ENCODE results near the gene CD28.
A peak's percentile ranks its signal among the peaks of the same experiment; 100 is the strongest.

GRCh38 chr2:203741566-203741965, 35.1 kb downstream of the CD28 start:
- no peak for TF ChIP-seq CTCF (IDR thresholded peaks at IDR 0.05 in 8 of 11, conservative IDR thresholded peaks at IDR 0.05 in 3 of 11)
- no peak for TF ChIP-seq POLR2A (IDR thresholded peaks at IDR 0.05)
- peak in 1 of 3 donors; percentile 17 for TF ChIP-seq POLR2AphosphoS5 (IDR thresholded peaks at IDR 0.05)

Data from spleen (tissue), 7 donors.